HG03066 (cell line): ENCODE measurements around the gene MPG.
"Not testable (repeated sequence)": the region's sequence is repeated elsewhere in the genome, so short reads cannot be mapped to it uniquely, and the experiment has no call there.

Experiments used
- ATAC-seq: cut with Tn5 transposase; IDR thresholded peaks from one replicate; pipeline ENCODE4 v1.9.1; 2021; ENCODE audit warnings: low read depth; ENCODE audit not compliant: unreplicated experiment

Gene MPG

GRCh38 chr16:104928-105327, 26.9 kb downstream of the MPG start:
- no peak for ATAC-seq

- no peak for ATAC-seq
Observed at GRCh38 chr16:105521-105920, 27.5 kb downstream of the MPG start.

GRCh38 chr16:106623-107324, 28.7 kb downstream of the MPG start:
- ATAC-seq, result no peak

GRCh38 chr16:112153-112840, 34.3 kb downstream of the MPG start:
- ATAC-seq, result no peak

GRCh38 chr16:114327-114726, 36.3 kb downstream of the MPG start:
- no peak for ATAC-seq

GRCh38 chr16:116015-116414, 38.0 kb downstream of the MPG start:
- no peak for ATAC-seq

- ATAC-seq, result no peak
Observed at GRCh38 chr16:117379-118365, 39.6 kb downstream of the MPG start.

- ATAC-seq, result no peak
Observed at GRCh38 chr16:118857-119256, 40.8 kb downstream of the MPG start.

GRCh38 chr16:119295-119694, 41.3 kb downstream of the MPG start:
- ATAC-seq, result no peak

GRCh38 chr16:119835-120491, 41.9 kb downstream of the MPG start:
- ATAC-seq, result no peak

GRCh38 chr16:120756-121155, 42.7 kb downstream of the MPG start:
- no peak for ATAC-seq

- ATAC-seq, result no peak
Observed at GRCh38 chr16:122361-122760, 44.3 kb downstream of the MPG start.

GRCh38 chr16:123558-124350, 45.7 kb downstream of the MPG start:
- ATAC-seq, result not testable (repeated sequence)

- no peak for ATAC-seq
Observed at GRCh38 chr16:125011-125410, 47.0 kb downstream of the MPG start.

- ATAC-seq, result no peak
Observed at GRCh38 chr16:129075-129474, 51.0 kb downstream of the MPG start.

GRCh38 chr16:130533-131173, 52.6 kb downstream of the MPG start:
- ATAC-seq, result no peak

GRCh38 chr16:132120-132519, 54.1 kb downstream of the MPG start:
- ATAC-seq, result no peak

GRCh38 chr16:133716-134115, 55.7 kb downstream of the MPG start:
- ATAC-seq, result no peak
